Measurements from ENCODE around the gene ATF7IP2. TPM values are rescaled to one million over a fixed set of nuclear protein-coding genes. Genes with fewer than 3 reads are reported as not detected.

The ATF7IP2 gene
- total and polyA plus RNA-seq, 9 of the 15 experiments (the other 6 are each of a cell fraction or from before 2014, with no cell fraction given), result 131 to 515 (median 196) TPM

DNA sequence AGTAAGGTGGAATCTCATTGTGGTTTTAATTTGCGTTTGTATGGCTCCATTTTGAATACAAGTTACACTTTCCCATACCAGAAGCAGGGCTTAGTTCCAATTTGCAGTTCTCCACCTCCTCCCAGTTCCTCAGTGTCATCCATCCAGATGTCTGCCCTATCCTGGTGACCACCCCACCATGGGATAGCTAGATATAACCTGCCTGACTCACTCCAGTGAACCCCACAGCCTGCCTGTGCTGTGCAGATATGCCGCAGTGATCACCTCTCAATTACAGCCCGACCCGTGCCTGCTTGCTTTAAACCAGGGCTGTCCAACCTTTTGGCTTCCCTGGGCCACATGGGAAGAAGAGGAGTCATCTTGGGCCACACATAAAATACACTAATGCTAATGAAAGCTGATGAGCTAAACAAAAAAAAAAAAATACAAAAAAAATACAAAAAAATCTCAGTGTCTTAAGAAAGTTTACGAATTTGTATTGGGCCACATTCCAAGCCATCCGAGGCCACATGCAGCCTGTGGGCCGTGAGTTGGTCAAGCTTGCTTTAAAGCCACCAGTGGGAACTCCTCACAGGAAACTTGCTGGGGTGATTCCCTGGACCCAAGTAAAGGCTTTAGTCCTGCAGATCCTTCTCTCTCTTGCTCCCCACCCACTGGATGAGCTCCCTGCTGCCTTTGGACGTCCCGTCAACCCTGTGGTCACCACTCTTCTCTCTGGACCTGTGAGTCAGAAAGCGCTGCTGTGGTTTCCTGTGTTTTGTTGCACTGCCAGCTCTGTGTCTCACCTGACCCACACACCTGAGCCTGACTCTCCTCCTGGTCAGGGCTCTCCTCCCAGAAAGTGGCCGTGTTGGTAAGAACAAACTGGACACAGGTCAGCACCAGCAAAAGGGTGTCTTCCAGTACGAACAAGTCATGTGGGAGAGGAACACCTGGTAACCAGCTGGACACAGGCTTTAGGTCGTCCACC, 111.6 kb downstream of the ATF7IP2 start (continued):
- TF ChIP-seq, protein P1, sequence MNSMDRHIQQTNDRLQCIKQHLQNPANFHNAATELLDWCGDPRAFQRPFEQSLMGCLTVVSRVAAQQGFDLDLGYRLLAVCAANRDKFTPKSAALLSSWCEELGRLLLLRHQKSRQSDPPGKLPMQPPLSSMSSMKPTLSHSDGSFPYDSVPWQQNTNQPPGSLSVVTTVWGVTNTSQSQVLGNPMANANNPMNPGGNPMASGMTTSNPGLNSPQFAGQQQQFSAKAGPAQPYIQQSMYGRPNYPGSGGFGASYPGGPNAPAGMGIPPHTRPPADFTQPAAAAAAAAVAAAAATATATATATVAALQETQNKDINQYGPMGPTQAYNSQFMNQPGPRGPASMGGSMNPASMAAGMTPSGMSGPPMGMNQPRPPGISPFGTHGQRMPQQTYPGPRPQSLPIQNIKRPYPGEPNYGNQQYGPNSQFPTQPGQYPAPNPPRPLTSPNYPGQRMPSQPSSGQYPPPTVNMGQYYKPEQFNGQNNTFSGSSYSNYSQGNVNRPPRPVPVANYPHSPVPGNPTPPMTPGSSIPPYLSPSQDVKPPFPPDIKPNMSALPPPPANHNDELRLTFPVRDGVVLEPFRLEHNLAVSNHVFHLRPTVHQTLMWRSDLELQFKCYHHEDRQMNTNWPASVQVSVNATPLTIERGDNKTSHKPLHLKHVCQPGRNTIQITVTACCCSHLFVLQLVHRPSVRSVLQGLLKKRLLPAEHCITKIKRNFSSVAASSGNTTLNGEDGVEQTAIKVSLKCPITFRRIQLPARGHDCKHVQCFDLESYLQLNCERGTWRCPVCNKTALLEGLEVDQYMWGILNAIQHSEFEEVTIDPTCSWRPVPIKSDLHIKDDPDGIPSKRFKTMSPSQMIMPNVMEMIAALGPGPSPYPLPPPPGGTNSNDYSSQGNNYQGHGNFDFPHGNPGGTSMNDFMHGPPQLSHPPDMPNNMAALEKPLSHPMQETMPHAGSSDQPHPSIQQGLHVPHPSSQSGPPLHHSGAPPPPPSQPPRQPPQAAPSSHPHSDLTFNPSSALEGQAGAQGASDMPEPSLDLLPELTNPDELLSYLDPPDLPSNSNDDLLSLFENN (IDR thresholded peaks at IDR 0.05; ENCODE audit: low read depth in 2 of 2, low read length in 2 of 2), result peak in 1 of 2 experiments; percentile 97; a peak in 2 of 4 replicates
- peak; percentile 63 to 80; a peak in 3 of 4 replicates for TF ChIP-seq RCOR1 (IDR thresholded peaks at IDR 0.05; ENCODE audit: borderline replicate concordance in 1 of 2, low read depth in 2 of 2, low read length in 2 of 2)
- peak; percentile 69 for TF ChIP-seq SMAD1 (IDR thresholded peaks at IDR 0.05; ENCODE audit: low read depth, low read length, partially characterized antibody)
- TF ChIP-seq ARID2 (IDR thresholded peaks at IDR 0.05), result no peak
- TF ChIP-seq, protein P2, sequence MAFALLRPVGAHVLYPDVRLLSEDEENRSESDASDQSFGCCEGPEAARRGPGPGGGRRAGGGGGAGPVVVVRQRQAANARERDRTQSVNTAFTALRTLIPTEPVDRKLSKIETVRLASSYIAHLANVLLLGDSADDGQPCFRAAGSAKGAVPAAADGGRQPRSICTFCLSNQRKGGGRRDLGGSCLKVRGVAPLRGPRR (CRISPR knock-in tag; IDR thresholded peaks at IDR 0.05), result no peak
- no peak for TF ChIP-seq PTTG1 (tag; IDR thresholded peaks at IDR 0.05; ENCODE audit: low read depth)
- no peak for TF ChIP-seq BMI1 (IDR thresholded peaks at IDR 0.05; ENCODE audit: low read length)
- peak; percentile 96 for TF ChIP-seq DMBX1 (CRISPR knock-in tag; IDR thresholded peaks at IDR 0.05; ENCODE audit: borderline replicate concordance)
- 0 out of 2 replicates have a peak, but pooled peaks have one; percentile 48 for TF ChIP-seq HLTF (IDR thresholded peaks at IDR 0.05)
- TF ChIP-seq, protein P3, sequence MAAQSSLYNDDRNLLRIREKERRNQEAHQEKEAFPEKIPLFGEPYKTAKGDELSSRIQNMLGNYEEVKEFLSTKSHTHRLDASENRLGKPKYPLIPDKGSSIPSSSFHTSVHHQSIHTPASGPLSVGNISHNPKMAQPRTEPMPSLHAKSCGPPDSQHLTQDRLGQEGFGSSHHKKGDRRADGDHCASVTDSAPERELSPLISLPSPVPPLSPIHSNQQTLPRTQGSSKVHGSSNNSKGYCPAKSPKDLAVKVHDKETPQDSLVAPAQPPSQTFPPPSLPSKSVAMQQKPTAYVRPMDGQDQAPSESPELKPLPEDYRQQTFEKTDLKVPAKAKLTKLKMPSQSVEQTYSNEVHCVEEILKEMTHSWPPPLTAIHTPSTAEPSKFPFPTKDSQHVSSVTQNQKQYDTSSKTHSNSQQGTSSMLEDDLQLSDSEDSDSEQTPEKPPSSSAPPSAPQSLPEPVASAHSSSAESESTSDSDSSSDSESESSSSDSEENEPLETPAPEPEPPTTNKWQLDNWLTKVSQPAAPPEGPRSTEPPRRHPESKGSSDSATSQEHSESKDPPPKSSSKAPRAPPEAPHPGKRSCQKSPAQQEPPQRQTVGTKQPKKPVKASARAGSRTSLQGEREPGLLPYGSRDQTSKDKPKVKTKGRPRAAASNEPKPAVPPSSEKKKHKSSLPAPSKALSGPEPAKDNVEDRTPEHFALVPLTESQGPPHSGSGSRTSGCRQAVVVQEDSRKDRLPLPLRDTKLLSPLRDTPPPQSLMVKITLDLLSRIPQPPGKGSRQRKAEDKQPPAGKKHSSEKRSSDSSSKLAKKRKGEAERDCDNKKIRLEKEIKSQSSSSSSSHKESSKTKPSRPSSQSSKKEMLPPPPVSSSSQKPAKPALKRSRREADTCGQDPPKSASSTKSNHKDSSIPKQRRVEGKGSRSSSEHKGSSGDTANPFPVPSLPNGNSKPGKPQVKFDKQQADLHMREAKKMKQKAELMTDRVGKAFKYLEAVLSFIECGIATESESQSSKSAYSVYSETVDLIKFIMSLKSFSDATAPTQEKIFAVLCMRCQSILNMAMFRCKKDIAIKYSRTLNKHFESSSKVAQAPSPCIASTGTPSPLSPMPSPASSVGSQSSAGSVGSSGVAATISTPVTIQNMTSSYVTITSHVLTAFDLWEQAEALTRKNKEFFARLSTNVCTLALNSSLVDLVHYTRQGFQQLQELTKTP (IDR thresholded peaks at IDR 0.05; ENCODE audit: low read depth in 1 of 2, partially characterized antibody in 2 of 2), result peak in 1 of 2 experiments; percentile 70
- no peak for TF ChIP-seq ZBTB1 (CRISPR knock-in tag; IDR thresholded peaks at IDR 0.05; ENCODE audit: borderline replicate concordance, low read depth)
- TF ChIP-seq KDM1A (IDR thresholded peaks at IDR 0.05), result peak; percentile 85 to 88
- peak; percentile 28; the same call in 1 of the 2 replicates for TF ChIP-seq L3MBTL2 (IDR thresholded peaks at IDR 0.05)
